Measurements from ENCODE around the gene RGS14.

Gene RGS14

DNA sequence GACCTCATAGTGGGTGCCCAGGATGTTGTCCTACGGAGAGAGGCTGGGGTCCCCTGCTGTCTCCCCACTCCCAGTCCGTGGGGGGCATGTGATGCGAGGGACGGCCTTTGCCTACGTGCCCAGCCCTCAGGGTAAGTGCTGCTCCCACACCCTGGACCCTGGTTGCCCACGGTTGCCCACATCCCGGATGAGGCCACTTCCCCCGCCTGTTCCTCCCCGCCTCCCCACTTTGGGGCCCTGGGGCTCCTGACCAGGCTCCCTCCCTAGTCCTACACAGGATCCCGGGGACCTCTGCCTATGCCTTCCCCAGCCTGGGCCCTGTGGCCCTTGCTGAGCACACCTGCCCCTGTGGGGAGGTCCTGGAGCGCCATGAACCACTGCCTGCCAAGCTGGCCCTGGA, 28.0 kb downstream of the RGS14 start:
- no peak for DNase-seq (ENCODE audit: low read depth)

GRCh38 chr5:177386542-177386941, 28.8 kb downstream of the RGS14 start:
- no peak for DNase-seq (ENCODE audit: low read depth)
- H3K4me3 ChIP-seq (ENCODE audit: low read length), result no peak overlapping the region
- TF ChIP-seq, protein P1, sequence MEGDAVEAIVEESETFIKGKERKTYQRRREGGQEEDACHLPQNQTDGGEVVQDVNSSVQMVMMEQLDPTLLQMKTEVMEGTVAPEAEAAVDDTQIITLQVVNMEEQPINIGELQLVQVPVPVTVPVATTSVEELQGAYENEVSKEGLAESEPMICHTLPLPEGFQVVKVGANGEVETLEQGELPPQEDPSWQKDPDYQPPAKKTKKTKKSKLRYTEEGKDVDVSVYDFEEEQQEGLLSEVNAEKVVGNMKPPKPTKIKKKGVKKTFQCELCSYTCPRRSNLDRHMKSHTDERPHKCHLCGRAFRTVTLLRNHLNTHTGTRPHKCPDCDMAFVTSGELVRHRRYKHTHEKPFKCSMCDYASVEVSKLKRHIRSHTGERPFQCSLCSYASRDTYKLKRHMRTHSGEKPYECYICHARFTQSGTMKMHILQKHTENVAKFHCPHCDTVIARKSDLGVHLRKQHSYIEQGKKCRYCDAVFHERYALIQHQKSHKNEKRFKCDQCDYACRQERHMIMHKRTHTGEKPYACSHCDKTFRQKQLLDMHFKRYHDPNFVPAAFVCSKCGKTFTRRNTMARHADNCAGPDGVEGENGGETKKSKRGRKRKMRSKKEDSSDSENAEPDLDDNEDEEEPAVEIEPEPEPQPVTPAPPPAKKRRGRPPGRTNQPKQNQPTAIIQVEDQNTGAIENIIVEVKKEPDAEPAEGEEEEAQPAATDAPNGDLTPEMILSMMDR (conservative IDR thresholded peaks at IDR 0.05; ENCODE audit: low read depth, low read length), result no peak

More for the DNA sequence above, 28.0 kb downstream of the RGS14 start:
- TF ChIP-seq, protein P1 (conservative IDR thresholded peaks at IDR 0.05; ENCODE audit: low read depth, low read length), result no peak
- H3K4me3 ChIP-seq (ENCODE audit: low read length), result no peak overlapping the region

DNA sequence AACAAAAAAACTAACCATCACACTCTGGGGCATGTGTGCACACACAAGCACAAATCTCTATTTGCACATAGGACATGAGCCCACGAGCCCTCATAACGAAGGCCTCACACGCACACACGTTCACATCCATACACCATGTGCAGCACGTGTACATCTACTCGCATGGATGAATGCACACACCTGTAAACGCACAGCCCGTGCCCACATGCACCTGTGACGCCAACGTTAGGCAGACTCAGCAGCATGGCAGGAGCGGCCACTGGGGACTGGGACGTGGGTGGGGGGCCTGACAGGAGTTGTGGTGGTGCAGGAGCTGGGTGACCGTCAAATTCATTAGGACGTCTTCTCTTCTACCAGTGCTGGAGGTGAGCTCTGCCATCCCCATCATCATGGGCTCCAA, 29.7 kb downstream of the RGS14 start:
- TF ChIP-seq, protein P1 (conservative IDR thresholded peaks at IDR 0.05; ENCODE audit: low read depth, low read length), result no peak
- DNase-seq (ENCODE audit: low read depth), result no peak
- no peak overlapping the region for H3K4me3 ChIP-seq (ENCODE audit: low read length)

DNA sequence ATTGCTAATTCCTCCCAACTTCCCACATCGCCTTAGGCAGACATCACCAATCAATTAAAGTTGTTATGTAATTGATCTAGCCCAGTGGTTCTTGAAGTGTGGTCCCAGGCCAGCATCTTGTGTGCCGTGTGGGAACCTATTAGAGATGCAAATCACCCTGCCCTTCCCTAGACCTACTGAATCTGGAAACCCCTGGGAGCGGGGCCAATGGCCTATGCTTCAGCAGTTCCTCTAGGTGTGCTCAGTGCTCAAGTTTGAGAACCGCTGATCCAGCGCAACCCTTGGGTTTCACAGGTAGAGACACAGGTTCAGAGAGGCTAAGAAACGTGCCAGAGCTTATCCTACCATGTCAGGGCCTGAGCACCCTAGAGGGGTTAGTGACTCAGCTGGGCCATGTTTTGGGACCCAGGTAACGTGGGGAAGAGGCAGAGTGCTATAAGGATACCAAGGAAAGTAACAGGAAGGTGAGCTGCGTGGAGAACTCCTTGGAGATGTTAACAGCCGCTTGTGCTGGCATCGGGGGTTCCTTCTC, 30.9 kb downstream of the RGS14 start:
- no peak overlapping the region for H3K4me3 ChIP-seq (ENCODE audit: low read length)

DNA sequence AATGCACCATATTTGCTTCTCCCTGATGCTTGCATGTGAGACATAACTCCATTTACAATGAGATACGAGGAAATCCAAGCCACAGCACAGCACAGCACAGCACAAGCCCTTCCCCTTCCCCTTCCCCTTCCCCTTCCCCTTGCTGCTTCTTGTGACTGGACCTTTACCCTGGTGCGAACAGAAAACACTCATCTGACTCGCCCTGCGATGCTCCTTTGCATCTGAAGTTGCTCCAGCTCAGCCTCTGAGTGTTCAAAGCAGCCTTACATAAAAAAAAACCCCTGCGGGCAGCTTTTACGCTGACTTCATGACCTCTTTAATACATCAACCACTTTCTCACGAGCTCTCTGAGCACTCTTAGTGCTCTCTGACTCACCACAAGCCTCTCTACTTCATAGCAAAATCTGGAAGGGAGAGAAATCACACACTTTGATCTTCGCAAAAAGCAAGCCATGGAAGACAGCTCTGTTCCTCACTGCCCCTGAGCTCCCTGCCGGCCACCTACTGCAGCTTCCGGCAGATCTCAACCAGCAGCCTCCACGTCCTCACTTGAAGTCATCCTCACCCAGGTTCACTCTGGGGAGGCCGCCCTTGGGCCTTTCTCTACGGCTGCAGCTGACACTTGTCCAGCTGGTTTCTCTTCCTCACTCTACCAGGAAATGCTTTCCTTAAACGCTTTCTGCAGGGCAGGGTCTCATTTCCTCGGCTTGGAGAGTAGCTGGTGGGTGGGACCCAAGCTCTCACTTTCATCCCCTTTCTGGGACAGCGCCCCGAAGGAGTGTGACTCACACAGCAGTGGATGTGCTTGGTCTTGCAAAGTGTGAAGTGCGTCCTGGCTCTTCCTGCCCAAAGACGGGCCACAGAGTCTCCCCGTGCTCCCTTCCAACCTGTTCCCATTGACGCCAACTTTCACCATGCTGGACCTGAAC, 31.8 kb downstream of the RGS14 start:
- TF ChIP-seq, protein P1 (conservative IDR thresholded peaks at IDR 0.05; ENCODE audit: low read depth, low read length), result no peak
- no peak overlapping the region for H3K4me3 ChIP-seq (ENCODE audit: low read length)
- peak; percentile 73 for DNase-seq (ENCODE audit: low read depth)

More for the DNA sequence above, 30.9 kb downstream of the RGS14 start:
- no peak for DNase-seq (ENCODE audit: low read depth)
- TF ChIP-seq, protein P1 (conservative IDR thresholded peaks at IDR 0.05; ENCODE audit: low read depth, low read length), result no peak

DNA sequence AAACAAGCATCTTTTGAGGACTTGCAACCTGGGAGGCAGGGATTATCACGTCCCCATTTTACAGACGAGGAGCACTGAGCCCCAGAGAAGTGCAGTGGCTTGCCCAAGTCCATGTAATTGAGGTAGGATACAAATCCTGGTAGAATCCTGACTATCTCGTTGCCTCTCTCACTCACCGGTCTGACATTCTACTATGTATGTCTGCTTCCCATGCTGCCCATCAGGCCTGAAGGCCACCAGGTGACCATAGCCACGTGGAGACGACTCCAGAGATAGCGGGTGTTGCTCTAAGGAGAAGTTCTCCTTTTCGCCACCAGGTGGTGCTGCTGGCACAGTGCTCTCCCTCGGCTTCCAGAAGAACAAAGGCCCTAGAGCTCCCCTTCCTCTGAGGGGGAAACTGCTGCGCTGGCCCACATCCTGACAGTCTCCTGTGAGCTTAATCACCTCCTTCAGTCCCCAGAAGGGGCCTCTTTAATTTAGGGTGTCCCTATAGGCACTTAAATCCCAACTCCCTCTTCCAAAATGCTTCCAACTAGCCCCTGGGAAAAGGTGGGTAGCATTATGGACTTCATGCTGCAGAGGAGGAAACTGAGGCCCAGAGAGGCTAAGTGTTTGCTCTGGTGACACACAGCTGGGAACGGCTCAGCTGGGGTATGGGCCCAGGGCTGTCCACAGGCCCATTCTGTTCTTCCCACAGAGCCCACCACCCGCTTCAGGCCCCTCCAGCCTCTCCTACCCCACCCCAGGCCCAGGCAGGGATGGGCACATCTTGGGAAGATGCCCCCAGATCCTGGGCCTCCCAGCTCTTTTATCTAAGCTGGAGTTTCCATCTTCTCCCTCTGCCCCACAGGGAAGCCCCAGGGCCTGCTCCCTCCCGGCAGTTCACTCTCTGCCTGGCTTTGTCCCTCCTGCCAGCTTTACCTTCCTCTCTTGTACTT, 32.9 kb downstream of the RGS14 start:
- TF ChIP-seq, protein P1 (conservative IDR thresholded peaks at IDR 0.05; ENCODE audit: low read depth, low read length), result peak; percentile 92
- no peak overlapping the region for H3K4me3 ChIP-seq (ENCODE audit: low read length)
- peak; percentile 36 for DNase-seq (ENCODE audit: low read depth)
